Mesendoderm (in vitro differentiated cells): ENCODE results near the gene MPND.

Source experiments
- DNase-seq: peaks from one replicate; pipeline ENCODE4 v3.0.0; 2013
- H2AK5ac ChIP-seq: 2 replicates; pipeline ENCODE4 v1.6.1; 2013; ENCODE audit warnings: low read length, inconsistent platforms
- H2BK120ac ChIP-seq: 2 replicates; pipeline ENCODE4 v1.6.1; 2013; ENCODE audit warnings: low read depth, mild to moderate bottlenecking, low read length, moderate library complexity, mixed read lengths
- H2BK15ac ChIP-seq: replicated peaks from 2 replicates; pipeline ENCODE4 v1.6.1; 2013; ENCODE audit warnings: low read depth, mild to moderate bottlenecking, moderate library complexity
- H2BK5ac ChIP-seq: 2 replicates; pipeline ENCODE4 v1.6.1; 2013; ENCODE audit warnings: low read length, inconsistent platforms
- H3K18ac ChIP-seq: 2 replicates; pipeline ENCODE4 v1.6.1; 2013; ENCODE audit warnings: mild to moderate bottlenecking, low read length, mixed read lengths
- H3K23ac ChIP-seq: one replicate; pipeline ENCODE4 v1.6.1; 2013; ENCODE audit warnings: low read length
- H3K27ac ChIP-seq: 2 replicates; pipeline ENCODE4 v1.5.1; 2013; ENCODE audit warnings: low read depth, mild to moderate bottlenecking, inconsistent platforms, low read length, moderate library complexity
- H3K27me3 ChIP-seq: 2 replicates; pipeline ENCODE4 v1.6.1; 2013; ENCODE audit warnings: low read length, control low read depth, mild to moderate bottlenecking, inconsistent platforms; ENCODE audit not compliant: insufficient read depth, poor library complexity
- H3K36me3 ChIP-seq: 2 replicates; pipeline ENCODE4 v1.6.1; 2013; ENCODE audit warnings: low read length, inconsistent platforms; ENCODE audit not compliant: control insufficient read depth, insufficient read depth
- H3K4ac ChIP-seq: one replicate; pipeline ENCODE4 v1.6.1; 2013; ENCODE audit warnings: low read depth, mild to moderate bottlenecking, low read length, moderate library complexity
- H3K4me1 ChIP-seq: 2 replicates; pipeline ENCODE4 v1.6.1; 2013; ENCODE audit warnings: low read depth, low read length, inconsistent platforms; ENCODE audit not compliant: control insufficient read depth
- H3K4me2 ChIP-seq: 2 replicates; pipeline ENCODE4 v1.6.1; 2013; ENCODE audit warnings: low read length
- H3K4me3 ChIP-seq: 2 replicates; pipeline ENCODE4 v1.5.1; 2013; ENCODE audit warnings: mild to moderate bottlenecking, low read length
- H3K56ac ChIP-seq: one replicate; pipeline ENCODE4 v1.6.1; 2013; ENCODE audit warnings: low read length
- H3K79me1 ChIP-seq: 2 replicates; pipeline ENCODE4 v1.6.1; 2013; ENCODE audit warnings: low read length, inconsistent platforms
- H3K79me2 ChIP-seq: 2 replicates; pipeline ENCODE4 v1.6.1; 2013; ENCODE audit warnings: mild to moderate bottlenecking, low read length; ENCODE audit not compliant: control insufficient read depth, insufficient read depth
- H3K9ac ChIP-seq: 2 replicates; pipeline ENCODE4 v1.6.1; 2013; ENCODE audit warnings: low read length, inconsistent platforms
- H4K5ac ChIP-seq: one replicate; pipeline ENCODE4 v1.6.1; 2013; ENCODE audit warnings: low read length
- H4K8ac ChIP-seq: one replicate; pipeline ENCODE4 v1.6.1; 2013; ENCODE audit warnings: low read depth, mild to moderate bottlenecking, control low read depth, low read length, moderate library complexity
- WGBS: extraction: QIAGEN DNeasy Blood & Tissue Kit; methylation state at CpG from one replicate; pipeline ENCODE4 v1.1.7; 2013; ENCODE audit warnings: low lambda C conversion rate, missing lambda C conversion rate; ENCODE audit not compliant: insufficient coverage; ENCODE audit errors: extremely low coverage; 5-methylcytosine and 5-hydroxymethylcytosine counted together

MPND gene

GRCh38 chr19:4298810-4299550, 44.4 kb upstream of the MPND start:
- H2BK120ac ChIP-seq, result no peak overlapping the region
- H3K36me3 ChIP-seq, result no peaks in the 10 kb centered on the region
- H3K9ac ChIP-seq, result no peak overlapping the region
- no peaks in the 10 kb centered on the region for H3K79me1 ChIP-seq
- no peak overlapping the region for H3K4me3 ChIP-seq
- H2BK5ac ChIP-seq, result no peak overlapping the region
- no peak overlapping the region for H3K18ac ChIP-seq
- WGBS, result no CpG with 5 or more reads among the region's 8 CpGs
- H2BK15ac ChIP-seq, result no peak overlapping the region
- no peaks in the 10 kb centered on the region for H3K79me2 ChIP-seq
- H4K8ac ChIP-seq, result no peak overlapping the region
- H2AK5ac ChIP-seq, result no peak overlapping the region
- no peak overlapping the region for H3K56ac ChIP-seq
- H3K4me1 ChIP-seq, result no peaks in the 10 kb centered on the region
- no peak overlapping the region for H3K4me2 ChIP-seq
- H3K27me3 ChIP-seq, result no peaks in the 10 kb centered on the region
- H4K5ac ChIP-seq, result no peak overlapping the region
- no peak overlapping the region for H3K27ac ChIP-seq
- H3K4ac ChIP-seq, result no peak overlapping the region
- no peak overlapping the region for H3K23ac ChIP-seq
- DNase-seq, result no peak

GRCh38 chr19:4300589-4300988, 42.8 kb upstream of the MPND start:
- no peak for DNase-seq
- H3K27me3 ChIP-seq, result no peaks in the 10 kb centered on the region
- no CpG with 5 or more reads among the region's 3 CpGs for WGBS

GRCh38 chr19:4301590-4302242, 41.6 kb upstream of the MPND start:
- Histone ChIP-seq H4K8ac (no peak overlapping the region), H3K9ac (no peak overlapping the region), H3K4me1 (no peaks in the 10 kb centered on the region), H3K79me1 (no peaks in the 10 kb centered on the region), H3K27me3 (no peaks in the 10 kb centered on the region), H3K4ac (no peak overlapping the region), H3K27ac (no peak overlapping the region), H3K18ac (no peak overlapping the region), H3K4me3 (no peak overlapping the region), H3K4me2 (no peak overlapping the region), H2AK5ac (no peak overlapping the region), H3K79me2 (no peaks in the 10 kb centered on the region), H2BK120ac (no peak overlapping the region), H2BK15ac (no peak overlapping the region), H3K36me3 (no peaks in the 10 kb centered on the region), H3K56ac (no peak overlapping the region), H4K5ac (no peak overlapping the region), H3K23ac (no peak overlapping the region), H2BK5ac (no peak overlapping the region)
- WGBS, result no CpG with 5 or more reads among the region's 13 CpGs
- no peak for DNase-seq

More at GRCh38 chr19:4300589-4300988, 42.8 kb upstream of the MPND start:
- H3K9ac ChIP-seq, result no peak overlapping the region
- H2BK15ac ChIP-seq, result no peak overlapping the region
- H3K36me3 ChIP-seq, result no peaks in the 10 kb centered on the region
- H3K4ac ChIP-seq, result no peak overlapping the region
- no peak overlapping the region for H3K27ac ChIP-seq
- H3K79me1 ChIP-seq, result no peaks in the 10 kb centered on the region
- no peak overlapping the region for H4K5ac ChIP-seq
- H2BK120ac ChIP-seq, result no peak overlapping the region
- H3K4me3 ChIP-seq, result no peak overlapping the region
- no peak overlapping the region for H3K56ac ChIP-seq
- no peak overlapping the region for H4K8ac ChIP-seq
- H2AK5ac ChIP-seq, result no peak overlapping the region
- H2BK5ac ChIP-seq, result no peak overlapping the region
- H3K18ac ChIP-seq, result no peak overlapping the region
- no peak overlapping the region for H3K4me2 ChIP-seq
- H3K23ac ChIP-seq, result no peak overlapping the region
- no peaks in the 10 kb centered on the region for H3K79me2 ChIP-seq
- H3K4me1 ChIP-seq, result no peaks in the 10 kb centered on the region

GRCh38 chr19:4302243-4302640, 41.1 kb upstream of the MPND start, which contains the start of gene TMIGD2:
TMIGD2 (minus strand) TSS chr19:4302389; CDS start chr19:4302385, 4 bp downstream.
- no peak within 1 kb of the TSS for H3K9ac ChIP-seq
- H4K5ac ChIP-seq, result no peak within 1 kb of the TSS
- no peak within 1 kb of the TSS for H3K23ac ChIP-seq
- no peaks in the 10 kb centered on the region for H3K79me2 ChIP-seq
- no peak within 1 kb of the TSS for H3K56ac ChIP-seq
- H3K79me1 ChIP-seq, result no peaks in the 10 kb centered on the region
- no peak within 1 kb of the TSS for H3K4ac ChIP-seq
- H3K27ac ChIP-seq, result no peak within 1 kb of the TSS
- H3K4me2 ChIP-seq, result no peak within 1 kb of the TSS
- no peak within 1 kb of the TSS for H2BK120ac ChIP-seq
- no CpG with 5 or more reads among the region's 8 CpGs for WGBS
- no peak for DNase-seq
- H3K4me1 ChIP-seq, result no peaks in the 10 kb centered on the region
- no peak within 1 kb of the TSS for H2BK5ac ChIP-seq
- no peak within 1 kb of the TSS for H4K8ac ChIP-seq
- no peak within 1 kb of the TSS for H2BK15ac ChIP-seq
- no peaks in the 10 kb centered on the region for H3K27me3 ChIP-seq
- no peaks in the 10 kb centered on the region for H3K36me3 ChIP-seq
- H3K4me3 ChIP-seq, result no peak within 1 kb of the TSS
- no peak within 1 kb of the TSS for H3K18ac ChIP-seq
- no peak within 1 kb of the TSS for H2AK5ac ChIP-seq

GRCh38 chr19:4303819-4304537, 39.4 kb upstream of the MPND start:
- Histone ChIP-seq H3K79me1 (no peaks in the 10 kb centered on the region), H4K8ac (no peak overlapping the region), H3K56ac (no peak overlapping the region), H2AK5ac (no peak overlapping the region), H3K4me1 (no peaks in the 10 kb centered on the region), H3K4ac (no peak overlapping the region), H2BK5ac (no peak overlapping the region), H3K27ac (no peak overlapping the region), H3K4me3 (no peak overlapping the region), H4K5ac (no peak overlapping the region), H3K18ac (no peak overlapping the region), H3K4me2 (no peak overlapping the region), H2BK120ac (no peak overlapping the region), H3K79me2 (no peaks in the 10 kb centered on the region), H3K36me3 (no peaks in the 10 kb centered on the region), H3K9ac (no peak overlapping the region), H3K27me3 (no peaks in the 10 kb centered on the region), H3K23ac (no peak overlapping the region), H2BK15ac (no peak overlapping the region)
- no peak for DNase-seq
- no CpG with 5 or more reads among the region's 18 CpGs for WGBS
